BJ (cell line): Measurements from ENCODE around the gene SNRPA1. TPM values are rescaled to one million over a fixed set of nuclear protein-coding genes. Genes with fewer than 3 reads are reported as not detected.

ENCODE experiments used
- CTCF ChIA-PET: fragments of 350-600 bp; formaldehyde crosslinking; extraction: SDS; loops from one replicate; lab custom pipeline; 2021; ENCODE audit warnings: antibody characterized with exemption, inconsistent platforms; lab: Yijun Ruan, JAX
- POLR2A ChIA-PET: fragments of 300-600 bp; sonication (Branson Sonifier 250); formaldehyde crosslinking; extraction: SDS; loops from one replicate; lab custom pipeline; 2021; ENCODE audit warnings: antibody characterized with exemption; lab: Charles Lee
- DNase-seq: peaks from one replicate; pipeline ENCODE4 v3.0.0-alpha.2; 2011; ENCODE audit warnings: low read depth
- H3K27me3 ChIP-seq: 2 replicates; pipeline ENCODE4 v1.6.0; 2011; ENCODE audit warnings: low read length; ENCODE audit not compliant: control insufficient read depth, insufficient read depth
- H3K36me3 ChIP-seq: 2 replicates; pipeline ENCODE4 v1.5.1; 2011; ENCODE audit warnings: low read length; ENCODE audit not compliant: control insufficient read depth, insufficient read depth
- H3K4me3 ChIP-seq: 2 replicates; pipeline ENCODE4 v1.5.1; 2011; ENCODE audit warnings: low read depth, mild to moderate bottlenecking, control low read depth, low read length
- polyA plus RNA-seq: library from polyadenylated mRNA; depleted of rRNA; stranded (reverse); fragments of >200 nt; gene quantifications from 2 replicates; pipeline ENCODE4 v1.2.3, GENCODE V29; 2011
- TF ChIP-seq, protein P1 (sequence below): IDR thresholded peaks from 2 replicates; pipeline ENCODE4 v1.5.1; 2011; ENCODE audit warnings: low read depth, mild to moderate bottlenecking, control low read depth, inconsistent platforms, low read length, moderate library complexity; ENCODE audit not compliant: insufficient read depth

SNRPA1 gene
- polyA plus RNA-seq, 1 experiment = 27.0 TPM

DNA sequence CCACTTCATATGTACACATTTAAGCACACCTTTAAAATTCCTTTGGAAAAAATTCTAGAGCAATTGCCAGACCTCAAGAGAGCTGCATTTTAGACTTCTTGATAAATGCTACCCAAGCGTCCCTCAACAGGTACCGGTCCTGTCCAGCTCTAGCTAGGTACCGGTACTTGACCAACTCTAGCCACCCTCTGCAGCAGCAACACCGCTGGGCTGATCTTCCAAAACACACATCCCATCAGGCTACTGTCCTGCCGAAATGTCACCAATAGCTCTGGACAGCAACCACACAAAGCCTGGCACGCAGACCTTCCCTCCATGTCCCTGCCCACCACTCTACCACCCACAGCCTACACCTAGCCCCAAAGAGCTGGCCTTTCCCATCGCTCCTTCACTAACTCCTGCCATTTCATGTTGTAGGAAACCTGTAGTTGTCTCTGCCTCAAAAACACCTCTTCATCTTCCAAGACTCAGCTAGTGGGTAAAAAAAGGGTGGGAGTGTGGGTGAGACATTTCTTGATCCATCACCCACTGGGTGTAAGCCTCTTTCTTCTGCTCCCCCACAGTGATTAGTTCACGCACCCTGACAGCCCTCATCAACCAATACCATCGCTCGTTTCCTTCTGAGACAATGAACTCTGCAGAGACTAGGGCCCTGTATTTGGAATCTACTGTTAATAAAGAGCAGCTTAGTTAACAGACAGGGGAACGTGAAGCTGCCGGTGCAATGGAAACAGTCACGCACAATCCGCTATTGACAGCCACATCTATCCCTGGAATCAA is 50.0 kb downstream of the SNRPA1 start:
- H3K36me3 ChIP-seq = 0 out of 2 replicates have a peak, but pooled peaks cover 1% of the 10 kb centered on the region
- H3K27me3 ChIP-seq = no peaks in the 10 kb centered on the region
- CTCF ChIA-PET = interaction anchor here (1.4 kb wide), 1 partner anchor 40 kb away, joined by 4 read pairs; no protein-coding TSS in a partner anchor
- POLR2A ChIA-PET = no interaction called here
- no peak overlapping the region for H3K4me3 ChIP-seq
- no peak for DNase-seq
- TF ChIP-seq, protein P1, sequence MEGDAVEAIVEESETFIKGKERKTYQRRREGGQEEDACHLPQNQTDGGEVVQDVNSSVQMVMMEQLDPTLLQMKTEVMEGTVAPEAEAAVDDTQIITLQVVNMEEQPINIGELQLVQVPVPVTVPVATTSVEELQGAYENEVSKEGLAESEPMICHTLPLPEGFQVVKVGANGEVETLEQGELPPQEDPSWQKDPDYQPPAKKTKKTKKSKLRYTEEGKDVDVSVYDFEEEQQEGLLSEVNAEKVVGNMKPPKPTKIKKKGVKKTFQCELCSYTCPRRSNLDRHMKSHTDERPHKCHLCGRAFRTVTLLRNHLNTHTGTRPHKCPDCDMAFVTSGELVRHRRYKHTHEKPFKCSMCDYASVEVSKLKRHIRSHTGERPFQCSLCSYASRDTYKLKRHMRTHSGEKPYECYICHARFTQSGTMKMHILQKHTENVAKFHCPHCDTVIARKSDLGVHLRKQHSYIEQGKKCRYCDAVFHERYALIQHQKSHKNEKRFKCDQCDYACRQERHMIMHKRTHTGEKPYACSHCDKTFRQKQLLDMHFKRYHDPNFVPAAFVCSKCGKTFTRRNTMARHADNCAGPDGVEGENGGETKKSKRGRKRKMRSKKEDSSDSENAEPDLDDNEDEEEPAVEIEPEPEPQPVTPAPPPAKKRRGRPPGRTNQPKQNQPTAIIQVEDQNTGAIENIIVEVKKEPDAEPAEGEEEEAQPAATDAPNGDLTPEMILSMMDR = no peak

DNA sequence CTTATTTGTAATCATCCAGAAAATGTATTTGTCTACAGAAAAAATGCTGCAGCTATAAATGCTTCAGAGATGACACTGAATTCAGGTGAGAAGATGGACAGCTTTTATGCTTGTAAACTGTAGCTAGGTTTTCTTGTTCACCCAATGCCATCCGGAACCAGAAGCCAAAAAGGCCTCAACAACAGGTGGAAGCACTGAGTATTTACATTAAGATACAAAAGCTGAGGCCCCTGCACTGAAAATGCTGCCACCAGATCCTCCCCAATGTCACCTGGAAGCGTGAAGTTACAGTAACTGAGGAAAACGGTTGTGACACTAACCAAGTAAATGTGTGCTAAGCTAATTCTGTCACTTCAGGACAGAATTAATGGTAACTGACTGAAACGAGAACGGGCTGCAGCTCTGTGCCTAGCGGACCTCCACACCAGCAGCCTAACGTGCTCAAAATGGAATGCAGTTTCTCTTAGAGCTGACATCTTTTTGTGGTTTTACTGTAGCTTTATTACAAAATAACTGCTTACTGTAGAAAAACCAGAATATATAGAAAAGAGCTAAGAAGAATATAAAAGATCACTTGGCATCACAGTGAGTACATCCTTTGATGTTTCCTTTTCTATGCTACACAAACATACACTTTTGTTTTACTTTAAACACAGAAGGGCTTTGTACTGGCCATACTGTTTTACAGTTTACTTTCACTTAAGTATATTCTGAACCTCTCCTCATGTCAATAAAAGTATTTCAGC is 50.8 kb downstream of the SNRPA1 start:
- DNase-seq = no peak
- POLR2A ChIA-PET = interaction anchor here (0.5 to 0.6 kb wide), 2 partner anchors 276 to 533 kb away, joined by 3 read pairs; no protein-coding TSS in a partner anchor
- CTCF ChIA-PET = interaction anchor here (1.4 kb wide), 1 partner anchor 39 kb away, joined by 4 read pairs; no protein-coding TSS in a partner anchor
- H3K27me3 ChIP-seq = no peaks in the 10 kb centered on the region
- H3K4me3 ChIP-seq = no peak overlapping the region
- TF ChIP-seq, protein P1 = no peak
- H3K36me3 ChIP-seq = 0 out of 2 replicates have a peak, but pooled peaks cover 1% of the 10 kb centered on the region

DNA sequence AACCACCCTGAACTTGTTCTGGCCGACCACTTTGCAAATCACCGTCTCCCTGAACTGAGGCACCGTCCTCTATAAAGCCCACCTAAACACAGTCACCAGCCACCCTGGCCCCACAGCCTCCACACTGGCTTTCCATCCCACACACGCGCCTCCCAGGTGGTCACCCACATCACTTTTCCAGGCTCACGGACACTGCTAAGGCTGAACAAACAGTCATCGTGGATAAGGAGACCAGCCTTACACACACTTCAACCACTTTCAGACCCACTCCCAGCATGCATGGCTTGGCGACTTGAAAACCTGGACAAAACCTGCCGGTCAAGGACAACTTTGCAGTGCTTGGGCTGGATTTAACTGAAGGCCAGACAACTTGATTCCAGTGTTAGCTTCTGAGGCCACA is 51.6 kb downstream of the SNRPA1 start:
- no peak for DNase-seq
- ChIA-PET POLR2A (interaction anchor here (0.6 kb wide), 1 partner anchor 275 kb away, joined by 3 read pairs; no protein-coding TSS in a partner anchor), CTCF (interaction anchor here (0.9 to 1.9 kb wide), 4 partner anchors 12 to 222 kb away, joined by 3 to 6 read pairs (median 4); no protein-coding TSS in a partner anchor)
- TF ChIP-seq, protein P1 = no peak
- Histone ChIP-seq H3K27me3 (no peaks in the 10 kb centered on the region), H3K36me3 (0 out of 2 replicates have a peak, but pooled peaks cover 1% of the 10 kb centered on the region), H3K4me3 (no peak overlapping the region)

DNA sequence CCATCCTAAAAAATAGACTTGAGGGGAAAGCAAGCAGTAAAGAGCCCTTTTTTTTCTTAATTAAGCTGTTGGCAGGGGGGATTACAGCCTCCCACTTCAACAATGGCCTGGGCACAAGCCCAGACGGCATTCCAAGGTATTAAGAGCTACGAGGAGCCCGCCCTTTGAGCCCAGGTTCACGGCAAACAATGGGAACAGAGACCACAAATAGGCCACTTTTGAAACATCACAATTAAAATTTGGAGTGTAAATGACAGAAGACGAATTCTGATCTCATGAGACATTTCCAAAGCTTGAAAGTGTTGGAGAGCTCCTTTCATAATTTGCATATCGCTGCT is 52.1 kb downstream of the SNRPA1 start:
- no peak overlapping the region for H3K4me3 ChIP-seq
- no peaks in the 10 kb centered on the region for H3K27me3 ChIP-seq
- 0 out of 2 replicates have a peak, but pooled peaks cover 1% of the 10 kb centered on the region for H3K36me3 ChIP-seq
- ChIA-PET CTCF (interaction anchor here (0.6 to 1.9 kb wide), 4 partner anchors 12 to 222 kb away, joined by 3 to 6 read pairs (median 4); no protein-coding TSS in a partner anchor), POLR2A (no interaction called here)
- DNase-seq = no peak
- TF ChIP-seq, protein P1 = no peak
